Measurements from ENCODE around the gene AMBN. TPM values are rescaled to one million over a fixed set of nuclear protein-coding genes. Genes with fewer than 3 reads are reported as not detected.

The AMBN gene
- total RNA-seq, 1 experiment from 2014 or later: 0.27 TPM

DNA sequence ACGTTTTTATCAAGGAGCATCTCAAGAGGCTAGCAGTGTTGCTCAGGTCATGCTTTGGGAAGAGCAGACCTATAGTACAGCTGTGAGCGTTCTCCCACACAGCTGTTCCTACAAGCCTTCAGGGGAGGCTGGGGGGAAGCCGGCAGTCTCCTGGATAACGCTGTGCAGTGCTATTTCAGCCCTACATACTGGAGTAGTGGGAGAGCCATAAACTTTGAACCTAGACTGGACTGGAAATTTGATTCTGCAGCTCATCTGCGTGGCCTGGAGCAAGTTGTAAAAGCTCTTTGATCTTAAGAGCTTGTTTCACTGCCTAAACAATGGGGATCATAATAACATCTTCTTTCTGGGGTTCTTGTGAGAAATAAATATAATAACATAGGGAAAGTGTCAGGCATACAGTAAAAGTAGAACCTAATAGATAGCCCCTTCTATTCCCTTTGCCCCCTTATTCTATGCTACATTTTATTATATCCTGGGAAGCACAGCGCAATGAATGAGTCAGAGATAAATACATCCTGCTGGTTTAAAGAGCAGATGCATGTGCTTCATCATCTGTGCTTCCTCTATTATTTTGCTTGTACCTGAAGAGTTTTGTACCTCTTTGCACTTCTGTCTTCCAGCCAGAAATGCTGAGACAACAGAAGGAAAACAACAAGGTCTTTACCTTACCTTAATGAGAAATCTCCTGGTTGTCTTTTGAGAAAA, 14.7 kb upstream of the AMBN start:
- H3K9me3 Mint-ChIP-seq (ENCODE audit: unreplicated experiment): peaks cover 15% of the 10 kb centered on the region
- no peaks in the 10 kb centered on the region for H3K27me3 Mint-ChIP-seq (ENCODE audit: insufficient read depth, unreplicated experiment)
- ChIA-PET POLR2A (no interaction called here), CTCF (no interaction called here)
- Histone ChIP-seq H3K27me3 (replicated peaks; ENCODE audit: control insufficient read depth, insufficient read depth, low read length) (no peaks in the 10 kb centered on the region), H3K4me1 (peaks cover 23% of the 10 kb centered on the region), H3K9me3 (no peaks in the 10 kb centered on the region; the same call in 1 of the 2 replicates), H3K4me3 (ENCODE audit: low read depth, low read length) (no peak overlapping the region), H3K36me3 (ENCODE audit: control insufficient read depth, insufficient read depth, low read length) (no peaks in the 10 kb centered on the region)
- peak; percentile 4 to 57 for DNase-seq
- H3K4me1 Mint-ChIP-seq (ENCODE audit: low read depth, unreplicated experiment): peaks cover 11% of the 10 kb centered on the region
- intact Hi-C loops (cut with micrococcal nuclease; ENCODE audit: unreplicated experiment): no loop called here
- no peak overlapping the region for H3K4me3 Mint-ChIP-seq (ENCODE audit: unreplicated experiment)
- BruUV-seq (replicated peaks): no TSS peak
- TF ChIP-seq, protein P1, sequence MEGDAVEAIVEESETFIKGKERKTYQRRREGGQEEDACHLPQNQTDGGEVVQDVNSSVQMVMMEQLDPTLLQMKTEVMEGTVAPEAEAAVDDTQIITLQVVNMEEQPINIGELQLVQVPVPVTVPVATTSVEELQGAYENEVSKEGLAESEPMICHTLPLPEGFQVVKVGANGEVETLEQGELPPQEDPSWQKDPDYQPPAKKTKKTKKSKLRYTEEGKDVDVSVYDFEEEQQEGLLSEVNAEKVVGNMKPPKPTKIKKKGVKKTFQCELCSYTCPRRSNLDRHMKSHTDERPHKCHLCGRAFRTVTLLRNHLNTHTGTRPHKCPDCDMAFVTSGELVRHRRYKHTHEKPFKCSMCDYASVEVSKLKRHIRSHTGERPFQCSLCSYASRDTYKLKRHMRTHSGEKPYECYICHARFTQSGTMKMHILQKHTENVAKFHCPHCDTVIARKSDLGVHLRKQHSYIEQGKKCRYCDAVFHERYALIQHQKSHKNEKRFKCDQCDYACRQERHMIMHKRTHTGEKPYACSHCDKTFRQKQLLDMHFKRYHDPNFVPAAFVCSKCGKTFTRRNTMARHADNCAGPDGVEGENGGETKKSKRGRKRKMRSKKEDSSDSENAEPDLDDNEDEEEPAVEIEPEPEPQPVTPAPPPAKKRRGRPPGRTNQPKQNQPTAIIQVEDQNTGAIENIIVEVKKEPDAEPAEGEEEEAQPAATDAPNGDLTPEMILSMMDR (IDR thresholded peaks at IDR 0.05; ENCODE audit: insufficient read depth in 1 of 2, low read depth in 1 of 2, low read length in 1 of 2, severe bottlenecking in 1 of 2, unreplicated experiment in 1 of 2): no peak
- no peaks in the 10 kb centered on the region for H3K36me3 Mint-ChIP-seq (ENCODE audit: insufficient read depth, unreplicated experiment)
- peak overlapping the region; percentile 15 for H3K27ac Mint-ChIP-seq (ENCODE audit: unreplicated experiment)

DNA sequence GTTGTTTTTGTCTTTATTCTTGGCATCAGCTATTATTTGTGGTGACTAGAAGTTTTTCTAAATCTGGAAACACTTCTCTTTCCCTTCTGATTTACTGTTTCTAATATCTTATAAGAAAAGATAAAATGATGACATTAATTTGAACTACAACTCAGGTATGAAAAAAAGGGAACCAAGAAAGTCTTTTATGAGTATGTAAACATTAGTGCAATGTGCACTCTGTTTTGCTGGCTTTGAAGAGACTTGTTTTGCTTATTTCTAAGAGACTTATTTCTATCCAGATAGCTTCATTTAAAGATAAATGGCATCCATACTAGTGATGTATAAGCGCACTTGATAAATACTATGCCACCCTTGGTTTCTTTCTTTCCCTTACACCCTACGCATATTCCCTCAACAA, 10.1 kb upstream of the AMBN start:
- TF ChIP-seq, protein P1 (IDR thresholded peaks at IDR 0.05; ENCODE audit: insufficient read depth in 1 of 2, low read depth in 1 of 2, low read length in 1 of 2, severe bottlenecking in 1 of 2, unreplicated experiment in 1 of 2): no peak
- peaks cover 10% of the 10 kb centered on the region for H3K4me1 Mint-ChIP-seq (ENCODE audit: low read depth, unreplicated experiment)

GRCh38 chr4:70583952-70584834, 7.9 kb upstream of the AMBN start:
- Histone ChIP-seq H3K4me3 (ENCODE audit: low read depth, low read length) (no peak overlapping the region), H3K27me3 (replicated peaks; ENCODE audit: control insufficient read depth, insufficient read depth, low read length) (no peaks in the 10 kb centered on the region), H3K36me3 (ENCODE audit: control insufficient read depth, insufficient read depth, low read length) (no peaks in the 10 kb centered on the region), H3K4me1 (no peaks in the 10 kb centered on the region), H3K9me3 (no peaks in the 10 kb centered on the region)
- DNase-seq: no peak
- intact Hi-C loops (cut with micrococcal nuclease; ENCODE audit: unreplicated experiment): no loop called here
- Mint-ChIP-seq H3K27ac (ENCODE audit: unreplicated experiment) (no peak overlapping the region), H3K27me3 (ENCODE audit: insufficient read depth, unreplicated experiment) (no peaks in the 10 kb centered on the region), H3K36me3 (ENCODE audit: insufficient read depth, unreplicated experiment) (no peaks in the 10 kb centered on the region), H3K4me3 (ENCODE audit: unreplicated experiment) (no peak overlapping the region), H3K4me1 (ENCODE audit: low read depth, unreplicated experiment) (no peaks in the 10 kb centered on the region), H3K9me3 (ENCODE audit: unreplicated experiment) (peaks cover 4% of the 10 kb centered on the region)
- POLR2A ChIA-PET: no interaction called here
- TF ChIP-seq, protein P1 (IDR thresholded peaks at IDR 0.05; ENCODE audit: insufficient read depth in 1 of 2, low read depth in 1 of 2, low read length in 1 of 2, severe bottlenecking in 1 of 2, unreplicated experiment in 1 of 2): no peak
- no TSS peak for BruUV-seq (replicated peaks)
- CTCF ChIA-PET: no interaction called here

More for the DNA sequence above, 10.1 kb upstream of the AMBN start:
- ChIA-PET POLR2A (no interaction called here), CTCF (no interaction called here)
- no peak overlapping the region for H3K4me3 Mint-ChIP-seq (ENCODE audit: unreplicated experiment)
- DNase-seq: no peak
- Histone ChIP-seq H3K27me3 (replicated peaks; ENCODE audit: control insufficient read depth, insufficient read depth, low read length) (no peaks in the 10 kb centered on the region), H3K4me1 (peaks cover 16% of the 10 kb centered on the region), H3K36me3 (ENCODE audit: control insufficient read depth, insufficient read depth, low read length) (no peaks in the 10 kb centered on the region), H3K4me3 (ENCODE audit: low read depth, low read length) (no peak overlapping the region), H3K9me3 (no peaks in the 10 kb centered on the region; the same call in 1 of the 2 replicates)
- peaks cover 15% of the 10 kb centered on the region for H3K9me3 Mint-ChIP-seq (ENCODE audit: unreplicated experiment)
- no peaks in the 10 kb centered on the region for H3K27me3 Mint-ChIP-seq (ENCODE audit: insufficient read depth, unreplicated experiment)
- H3K27ac Mint-ChIP-seq (ENCODE audit: unreplicated experiment): no peak overlapping the region
- intact Hi-C loops (cut with micrococcal nuclease; ENCODE audit: unreplicated experiment): no loop called here
- H3K36me3 Mint-ChIP-seq (ENCODE audit: insufficient read depth, unreplicated experiment): no peaks in the 10 kb centered on the region
- BruUV-seq (replicated peaks): no TSS peak

All from Caco-2 (cell line).